HG03571 (cell line): Measurements from ENCODE around the gene SRRM5.
"Not testable (repeated sequence)": the region's sequence is repeated elsewhere in the genome, so short reads cannot be mapped to it uniquely, and the experiment has no call there.

ENCODE experiments used
- ATAC-seq: cut with Tn5 transposase; IDR thresholded peaks from one replicate; pipeline ENCODE4 v1.9.1; 2021; ENCODE audit not compliant: unreplicated experiment

The SRRM5 gene

GRCh38 chr19:43636121-43636683 is 24.3 kb downstream of the SRRM5 start:
- no peak for ATAC-seq

GRCh38 chr19:43638214-43638994 is 26.5 kb downstream of the SRRM5 start:
- no peak for ATAC-seq

GRCh38 chr19:43638995-43639518 is 27.2 kb downstream of the SRRM5 start:
- ATAC-seq = no peak

- no peak for ATAC-seq
These were observed 27.9 kb downstream of the SRRM5 start, which contains the start of gene CADM4 for GRCh38 chr19:43639519-43640423. TSS of gene CADM4 (minus strand) at chr19:43639850. CDS start at chr19:43639790, 60 bp downstream.

- no peak for ATAC-seq
These were observed 28.5 kb downstream of the SRRM5 start for GRCh38 chr19:43640424-43640757.

GRCh38 chr19:43641333-43641732 is 29.4 kb downstream of the SRRM5 start:
- no peak for ATAC-seq

GRCh38 chr19:43642531-43642930 is 30.6 kb downstream of the SRRM5 start:
- ATAC-seq = no peak

GRCh38 chr19:43643326-43643725 is 31.4 kb downstream of the SRRM5 start:
- no peak for ATAC-seq

- ATAC-seq = no peak
These were observed 32.3 kb downstream of the SRRM5 start for GRCh38 chr19:43644181-43644580.

- ATAC-seq = no peak
These were observed 36.7 kb downstream of the SRRM5 start for GRCh38 chr19:43648633-43649032.

GRCh38 chr19:43649514-43649913 is 37.6 kb downstream of the SRRM5 start:
- no peak for ATAC-seq

GRCh38 chr19:43650276-43650675 is 38.4 kb downstream of the SRRM5 start:
- ATAC-seq = not testable (repeated sequence)

GRCh38 chr19:43651758-43652545 is 40.1 kb downstream of the SRRM5 start:
- no peak for ATAC-seq

- ATAC-seq = no peak
These were observed 40.6 kb downstream of the SRRM5 start for GRCh38 chr19:43652546-43652874.

GRCh38 chr19:43656436-43656835 is 44.5 kb downstream of the SRRM5 start:
- no peak for ATAC-seq

- no peak for ATAC-seq
These were observed 46.1 kb downstream of the SRRM5 start for GRCh38 chr19:43658001-43658400.

GRCh38 chr19:43658494-43658893 is 46.6 kb downstream of the SRRM5 start:
- no peak for ATAC-seq

- no peak for ATAC-seq
These were observed 48.5 kb downstream of the SRRM5 start for GRCh38 chr19:43660301-43660970.

- no peak for ATAC-seq
These were observed 49.1 kb downstream of the SRRM5 start for GRCh38 chr19:43660971-43661360.

GRCh38 chr19:43662487-43662886 is 50.6 kb downstream of the SRRM5 start:
- no peak for ATAC-seq
